Sigmoid colon (tissue), 7 donors: ENCODE results near the gene ST6GALNAC1. TPM values are rescaled to one million over a fixed set of nuclear protein-coding genes. Genes with fewer than 3 reads are reported as not detected.

Experiments
- DNase-seq: peaks from one replicate; pipeline ENCODE4 v3.0.0-alpha.2; 2019
- H3K27ac ChIP-seq, 4 donors: fragments of 200-600 bp; sonication (generic); one replicate each; pipeline ENCODE4 v1.5.1; 2016 to 2019; ENCODE audit warnings: mild to moderate bottlenecking in 1 of 4
- H3K27me3 ChIP-seq, 3 donors: fragments of 200-600 bp; sonication (generic); one replicate each; pipeline ENCODE4 v1.5.1; 2019; ENCODE audit warnings: mild to moderate bottlenecking in 1 of 3
- H3K36me3 ChIP-seq, 4 donors: fragments of 200-600 bp; sonication (generic); one replicate each; pipeline ENCODE4 v1.5.1; 2016 to 2019
- H3K4me1 ChIP-seq, 4 donors: fragments of 200-600 bp; sonication (generic); one replicate each; pipeline ENCODE4 v1.5.1; 2017 to 2019
- H3K4me3 ChIP-seq, 4 donors: fragments of 200-600 bp; sonication (generic); one replicate each; pipeline ENCODE4 v1.5.1; 2017 to 2019; ENCODE audit warnings: mild to moderate bottlenecking in 2 of 4, moderate library complexity in 1 of 4
- H3K9me3 ChIP-seq, 4 donors: fragments of 200-600 bp in 3 of 4; sonication (generic) in 3 of 4; one replicate each; pipeline versions ENCODE4 v1.5.1 to v1.6.1; 2013 to 2019
- EP300 ChIP-seq, 4 donors: sonication (generic); formaldehyde crosslinking; IDR thresholded peaks; one replicate each; pipeline ENCODE4 v1.6.1; 2017; ENCODE audit warnings: antibody characterized with exemption in 4 of 4
- POLR2A ChIP-seq, 2 donors: fragments of 450-650 bp; IDR thresholded peaks; one replicate each; pipeline ENCODE4 v1.6.1; 2016; ENCODE audit warnings: antibody characterized with exemption in 2 of 2, mild to moderate bottlenecking in 2 of 2, moderate library complexity in 2 of 2
- POLR2AphosphoS5 ChIP-seq, 4 donors: sonication (generic); formaldehyde crosslinking; IDR thresholded peaks; one replicate each; pipeline ENCODE4 v1.6.1; 2017; ENCODE audit warnings: antibody characterized with exemption in 4 of 4
- WGBS, 2 donors: extraction: QIAGEN DNeasy Blood & Tissue Kit; methylation state at CpG; one replicate each; pipeline ENCODE4 v1.1.7; 2013; 5-methylcytosine and 5-hydroxymethylcytosine counted together
- intact Hi-C: fragments of 100-400 bp; cut with DNase I; formaldehyde crosslinking; loops from one replicate; pipeline ENCODE4 v1.15.1; 2023
- polyA plus RNA-seq, 3 donors: library from polyadenylated mRNA; stranded (reverse); fragments of 200-250 nt; gene quantifications; one replicate each; pipeline ENCODE4 v1.2.3, GENCODE V29; 2013
- total RNA-seq, 4 donors: library from RNA; depleted of rRNA; stranded (reverse); fragments of >200 nt; gene quantifications; one replicate each; pipeline ENCODE4 v1.1.0, GENCODE V29; 2016
- TF ChIP-seq, protein P1 (sequence below), 4 experiments: fragments of 450-650 bp in 3 of 4; fragments of 200-600 bp in 1 of 4; IDR thresholded peaks; one replicate each; pipeline ENCODE4 v1.5.1; 2016 to 2019; ENCODE audit warnings: antibody characterized with exemption in 4 of 4, mild to moderate bottlenecking in 3 of 4, moderate library complexity in 2 of 4
- donor health status: healthy with polysubstance abuse.
- donor health status: Bipolar disorder and iron deficiency.
- donor health status: healthy.

ST6GALNAC1 gene
- total and polyA plus RNA-seq, 7 donors, result 0.81 to 146 (median 4.6) TPM

DNA sequence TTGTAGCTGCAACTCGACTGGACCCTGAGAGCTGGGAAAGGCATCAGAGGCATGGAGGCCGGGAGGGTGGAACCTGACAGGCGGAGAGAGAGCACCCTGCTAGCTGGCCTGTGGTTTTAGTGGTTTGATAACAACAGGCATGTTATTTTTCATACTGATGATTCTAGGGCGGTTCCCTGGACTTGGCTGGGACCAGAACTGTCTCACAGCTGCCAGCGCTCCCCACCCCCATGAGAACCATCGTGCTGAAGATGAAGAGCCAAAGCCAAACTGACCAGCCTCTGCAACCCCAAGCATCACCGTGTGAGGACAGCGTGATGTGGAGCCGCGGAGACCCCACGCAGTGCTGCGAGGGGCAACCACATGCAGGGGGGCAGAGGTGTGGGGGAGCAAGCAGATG is 38.7 kb upstream of the ST6GALNAC1 start:
- peak overlapping the region; percentile 74 to 98 (median 93) for H3K27ac ChIP-seq
- 77 to 86% methylated on average over 12 of the region's 12 CpGs for WGBS, 2 donors
- peak; percentile 75 for DNase-seq
- no peaks in the 10 kb centered on the region for H3K9me3 ChIP-seq
- intact Hi-C loops, result loop anchor here (2.0 kb wide), 1 partner anchor 33 kb away; no protein-coding TSS in a partner anchor
- H3K27me3 ChIP-seq, result no peaks in the 10 kb centered on the region
- peaks cover 3 to 50% (median 16%) of the 10 kb centered on the region in 4 donors for H3K36me3 ChIP-seq
- peaks cover 3 to 72% (median 70%) of the 10 kb centered on the region in 4 donors for H3K4me1 ChIP-seq
- H3K4me3 ChIP-seq, result no peak overlapping the region
- TF ChIP-seq, protein P1, sequence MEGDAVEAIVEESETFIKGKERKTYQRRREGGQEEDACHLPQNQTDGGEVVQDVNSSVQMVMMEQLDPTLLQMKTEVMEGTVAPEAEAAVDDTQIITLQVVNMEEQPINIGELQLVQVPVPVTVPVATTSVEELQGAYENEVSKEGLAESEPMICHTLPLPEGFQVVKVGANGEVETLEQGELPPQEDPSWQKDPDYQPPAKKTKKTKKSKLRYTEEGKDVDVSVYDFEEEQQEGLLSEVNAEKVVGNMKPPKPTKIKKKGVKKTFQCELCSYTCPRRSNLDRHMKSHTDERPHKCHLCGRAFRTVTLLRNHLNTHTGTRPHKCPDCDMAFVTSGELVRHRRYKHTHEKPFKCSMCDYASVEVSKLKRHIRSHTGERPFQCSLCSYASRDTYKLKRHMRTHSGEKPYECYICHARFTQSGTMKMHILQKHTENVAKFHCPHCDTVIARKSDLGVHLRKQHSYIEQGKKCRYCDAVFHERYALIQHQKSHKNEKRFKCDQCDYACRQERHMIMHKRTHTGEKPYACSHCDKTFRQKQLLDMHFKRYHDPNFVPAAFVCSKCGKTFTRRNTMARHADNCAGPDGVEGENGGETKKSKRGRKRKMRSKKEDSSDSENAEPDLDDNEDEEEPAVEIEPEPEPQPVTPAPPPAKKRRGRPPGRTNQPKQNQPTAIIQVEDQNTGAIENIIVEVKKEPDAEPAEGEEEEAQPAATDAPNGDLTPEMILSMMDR (IDR thresholded peaks at IDR 0.05), result no peak
- peak in 2 of 4 donors; percentile 11 to 17 for TF ChIP-seq POLR2AphosphoS5 (IDR thresholded peaks at IDR 0.05)

DNA sequence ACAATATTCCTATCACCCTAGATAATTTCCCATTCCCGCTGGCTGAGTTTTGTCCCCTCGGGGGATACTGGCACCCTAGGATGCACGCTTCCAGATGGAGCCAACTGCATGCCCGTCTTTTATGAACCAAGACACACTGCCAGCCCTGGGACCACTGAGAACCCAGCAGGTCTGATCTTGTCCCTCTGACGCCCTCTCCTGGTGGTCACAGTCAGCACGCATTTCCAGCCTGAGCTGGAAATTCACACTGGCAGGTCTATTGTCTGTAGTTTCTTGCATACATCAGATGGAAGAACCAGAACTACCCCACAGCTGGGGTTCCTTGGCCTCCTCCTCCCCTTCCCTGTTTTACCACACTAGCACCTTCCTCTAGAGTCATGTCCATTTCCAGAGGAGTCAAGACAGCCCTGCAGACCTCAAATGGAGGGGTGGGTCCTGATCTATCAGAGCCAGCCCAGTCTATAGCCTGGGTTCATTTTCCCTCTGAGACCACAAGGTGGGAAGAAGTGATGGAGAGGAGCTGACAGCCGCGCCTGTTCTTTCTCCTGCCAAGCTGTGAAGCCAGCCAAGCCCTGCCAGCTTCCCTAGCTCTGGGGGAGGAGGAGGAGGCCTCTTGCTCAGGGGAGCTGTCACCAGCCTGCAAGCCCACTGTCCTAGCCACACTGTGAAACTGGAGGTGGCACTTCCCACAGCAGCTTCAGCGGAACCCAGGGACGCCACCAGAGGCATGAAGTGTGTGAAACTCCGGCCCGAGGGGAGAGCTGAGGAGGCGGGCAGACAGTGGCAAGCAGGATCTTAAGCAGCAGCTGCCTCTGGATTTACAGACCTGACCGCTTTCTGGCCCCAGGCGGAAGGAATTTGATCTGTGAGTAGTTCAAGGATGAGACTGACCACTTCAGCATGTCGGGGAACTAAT is 37.9 kb upstream of the ST6GALNAC1 start:
- 53 to 59% methylated on average over 16 of the region's 16 CpGs for WGBS, 2 donors
- Histone ChIP-seq H3K27ac (peak overlapping the region; percentile 74 to 98 (median 93)), H3K36me3 (peaks cover 7 to 58% (median 20%) of the 10 kb centered on the region in 4 donors), H3K4me3 (no peak overlapping the region), H3K9me3 (no peaks in the 10 kb centered on the region), H3K27me3 (no peaks in the 10 kb centered on the region), H3K4me1 (peaks cover 3 to 63% (median 62%) of the 10 kb centered on the region in 4 donors)
- TF ChIP-seq, protein P1 (IDR thresholded peaks at IDR 0.05), result peak; percentile 66 to 88 (median 78)
- TF ChIP-seq POLR2AphosphoS5 (IDR thresholded peaks at IDR 0.05) (peak in 2 of 4 donors; percentile 3 to 7), EP300 (IDR thresholded peaks at IDR 0.05) (no peak)
- intact Hi-C loops, result loop anchor here (2.0 kb wide), 1 partner anchor 33 kb away; no protein-coding TSS in a partner anchor
- peak; percentile 85 for DNase-seq

DNA sequence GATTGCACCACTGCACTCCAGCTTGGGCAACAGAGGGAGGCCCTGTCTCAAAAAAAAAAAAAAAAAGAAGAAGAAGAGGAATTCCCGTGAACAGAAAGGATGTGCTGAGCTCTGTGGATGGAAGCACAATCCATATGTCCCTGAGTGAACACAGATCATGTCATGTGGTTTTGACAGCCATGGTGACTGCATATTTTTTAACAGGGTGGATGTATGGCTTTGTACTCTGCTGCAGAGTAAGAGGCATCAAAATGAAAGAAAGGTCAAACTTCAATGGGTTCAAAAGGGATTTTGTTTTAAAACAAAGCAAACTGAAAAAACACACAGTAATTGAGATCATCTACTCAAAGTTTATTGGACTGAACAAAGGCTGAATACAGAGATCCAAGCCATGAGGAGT is 35.7 kb upstream of the ST6GALNAC1 start:
- 43 to 60% methylated on average over 1 of the region's 1 CpG for WGBS, 2 donors
- intact Hi-C loops, result no loop called here
- H3K27ac ChIP-seq, result no peak overlapping the region
- peaks cover 7 to 55% (median 23%) of the 10 kb centered on the region in 4 donors for H3K36me3 ChIP-seq
- no peak overlapping the region for H3K4me3 ChIP-seq
- no peak for DNase-seq
- H3K4me1 ChIP-seq, result peaks cover 3 to 41% (median 39%) of the 10 kb centered on the region in 4 donors
- no peaks in the 10 kb centered on the region for H3K9me3 ChIP-seq
- H3K27me3 ChIP-seq, result no peaks in the 10 kb centered on the region
- no peak for TF ChIP-seq EP300 (IDR thresholded peaks at IDR 0.05)
- no peak for TF ChIP-seq POLR2AphosphoS5 (IDR thresholded peaks at IDR 0.05)
- no peak for TF ChIP-seq POLR2A (IDR thresholded peaks at IDR 0.05)
- TF ChIP-seq, protein P1 (IDR thresholded peaks at IDR 0.05), result no peak

DNA sequence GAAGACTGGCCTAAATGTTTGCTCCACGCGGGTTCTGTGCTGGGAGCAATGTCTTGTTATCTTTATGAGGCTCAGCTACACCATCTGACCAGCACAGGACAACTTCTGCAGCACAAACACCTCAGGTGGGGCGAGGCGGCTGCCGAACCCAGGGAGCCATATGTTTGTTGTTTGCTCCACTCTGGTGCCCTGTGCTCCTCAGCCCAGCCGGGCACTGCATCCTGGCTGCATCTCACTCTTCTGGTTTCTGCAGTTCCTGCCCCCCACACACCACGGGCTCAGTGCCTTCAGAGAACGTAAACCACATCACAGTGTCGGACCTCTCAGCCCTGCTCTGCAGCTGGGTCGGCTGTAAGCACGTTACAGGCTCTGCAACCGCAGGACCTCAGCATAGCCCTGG is 34.8 kb upstream of the ST6GALNAC1 start:
- Histone ChIP-seq H3K36me3 (peaks cover 7 to 46% (median 23%) of the 10 kb centered on the region in 4 donors), H3K27ac (no peak overlapping the region), H3K27me3 (no peaks in the 10 kb centered on the region), H3K4me1 (peaks cover 3 to 32% (median 30%) of the 10 kb centered on the region in 4 donors), H3K4me3 (no peak overlapping the region), H3K9me3 (no peaks in the 10 kb centered on the region)
- TF ChIP-seq EP300 (IDR thresholded peaks at IDR 0.05), result no peak
- no peak for TF ChIP-seq POLR2AphosphoS5 (IDR thresholded peaks at IDR 0.05)
- TF ChIP-seq POLR2A (IDR thresholded peaks at IDR 0.05), result no peak
- TF ChIP-seq, protein P1 (IDR thresholded peaks at IDR 0.05), result no peak
- intact Hi-C loops, result no loop called here
- 18 to 41% methylated on average over 12 of the region's 12 CpGs for WGBS, 2 donors
- no peak for DNase-seq
